ENCODE results near the gene SPTB.
"Not testable (repeated sequence)": the region's sequence is repeated elsewhere in the genome, so short reads cannot be mapped to it uniquely, and the experiment has no call there.

The SPTB gene

GRCh38 chr14:64879635-64880220 lies at the start of gene SPTB:
Gene SPTB, minus strand, starts transcription at chr14:64879907. Its CDS starts 56,813 bp downstream, at chr14:64823094.
- peak; percentile 33 for DNase-seq (ENCODE audit: low spot score)

- DNase-seq (ENCODE audit: low spot score): no peak
Observed at GRCh38 chr14:64929014-64929359, 49.3 kb upstream of the SPTB start.

GRCh38 chr14:64928239-64929013 lies 48.7 kb upstream of the SPTB start:
- DNase-seq (ENCODE audit: low spot score): no peak

GRCh38 chr14:64927031-64927430 lies 47.3 kb upstream of the SPTB start:
- no peak for DNase-seq (ENCODE audit: low spot score)

- no peak for DNase-seq (ENCODE audit: low spot score)
Observed at GRCh38 chr14:64926398-64926995, 46.8 kb upstream of the SPTB start.

- no peak for DNase-seq (ENCODE audit: low spot score)
Observed at GRCh38 chr14:64923015-64923414, 43.3 kb upstream of the SPTB start.

- no peak for DNase-seq (ENCODE audit: low spot score)
Observed at GRCh38 chr14:64920465-64920864, 40.8 kb upstream of the SPTB start.

- DNase-seq (ENCODE audit: low spot score): no peak
Observed at GRCh38 chr14:64919618-64920017, 39.9 kb upstream of the SPTB start.

GRCh38 chr14:64919215-64919614 lies 39.5 kb upstream of the SPTB start:
- DNase-seq (ENCODE audit: low spot score): no peak

GRCh38 chr14:64918216-64918615 lies 38.5 kb upstream of the SPTB start:
- DNase-seq (ENCODE audit: low spot score): no peak

- DNase-seq (ENCODE audit: low spot score): no peak
Observed at GRCh38 chr14:64915797-64916196, 36.1 kb upstream of the SPTB start.

- no peak for DNase-seq (ENCODE audit: low spot score)
Observed at GRCh38 chr14:64915029-64915424, 35.3 kb upstream of the SPTB start.

- peak; percentile 98 for DNase-seq (ENCODE audit: low spot score)
Observed at GRCh38 chr14:64914237-64915028, 34.7 kb upstream of the SPTB start, which contains the start of gene CHURC1. Gene CHURC1, plus strand, starts transcription at chr14:64914455. Its CDS starts 41 bp downstream, at chr14:64914496.

GRCh38 chr14:64913477-64913876 lies 33.8 kb upstream of the SPTB start:
- DNase-seq (ENCODE audit: low spot score): not testable (repeated sequence)

- DNase-seq (ENCODE audit: low spot score): no peak
Observed at GRCh38 chr14:64912261-64912660, 32.6 kb upstream of the SPTB start.

GRCh38 chr14:64910847-64911495 lies 31.3 kb upstream of the SPTB start:
- no peak for DNase-seq (ENCODE audit: low spot score)

GRCh38 chr14:64906022-64906421 lies 26.3 kb upstream of the SPTB start:
- no peak for DNase-seq (ENCODE audit: low spot score)

GRCh38 chr14:64899958-64900357 lies 20.3 kb upstream of the SPTB start:
- no peak for DNase-seq (ENCODE audit: low spot score)

GRCh38 chr14:64891839-64892375 lies 12.2 kb upstream of the SPTB start:
- peak; percentile 50 for DNase-seq (ENCODE audit: low spot score)

GRCh38 chr14:64891173-64891838 lies 11.6 kb upstream of the SPTB start:
- no peak for DNase-seq (ENCODE audit: low spot score)

- DNase-seq (ENCODE audit: low spot score): no peak
Observed at GRCh38 chr14:64889352-64889751, 9.6 kb upstream of the SPTB start.
